HG03095 (cell line): ENCODE results near the gene CUEDC1.
"Not testable (repeated sequence)": the region's sequence is repeated elsewhere in the genome, so short reads cannot be mapped to it uniquely, and the experiment has no call there.

Experiments
- ATAC-seq: cut with Tn5 transposase; IDR thresholded peaks from one replicate; pipeline ENCODE4 v1.9.1; 2021; ENCODE audit warnings: moderate library complexity; ENCODE audit not compliant: unreplicated experiment

The CUEDC1 gene

DNA sequence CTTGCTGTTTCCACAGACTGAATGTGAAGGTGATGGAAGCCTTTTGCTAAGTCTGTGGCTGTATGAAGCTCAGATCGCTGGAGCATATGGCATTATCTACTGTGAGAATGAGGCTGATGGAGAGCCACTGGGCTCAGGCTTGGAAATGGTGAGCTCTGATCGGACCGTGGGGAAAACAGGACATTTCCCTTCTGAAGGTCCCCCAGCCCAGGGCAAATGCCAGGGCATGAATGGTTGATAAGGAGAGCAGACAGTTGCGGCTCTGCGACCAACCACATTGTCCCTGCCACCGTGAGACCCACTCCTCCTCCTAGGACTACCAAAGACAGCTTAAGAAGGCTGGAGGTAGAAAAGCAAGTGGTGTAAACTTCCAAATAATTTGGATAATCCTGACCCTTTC, 4.7 kb upstream of the CUEDC1 start:
- no peak for ATAC-seq

DNA sequence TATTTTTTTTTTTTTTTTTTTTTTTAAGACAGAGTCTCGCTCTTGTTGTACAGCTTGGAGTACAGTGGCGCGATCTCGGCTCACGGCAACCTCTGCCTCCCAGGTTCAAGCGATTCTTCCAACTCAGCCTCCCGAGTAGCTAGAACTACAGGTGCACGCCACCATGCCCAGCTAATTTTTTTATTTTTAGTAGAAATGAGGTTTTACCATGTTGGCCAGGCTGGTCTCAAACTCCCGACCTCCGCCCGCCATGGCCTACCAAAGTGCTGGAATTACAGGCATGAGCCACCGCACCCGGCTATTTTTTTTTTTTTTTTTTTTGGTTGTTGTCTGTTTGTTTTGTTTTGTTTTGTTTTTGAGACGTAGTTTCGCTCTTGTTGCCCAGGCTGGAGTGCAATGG, 3.2 kb upstream of the CUEDC1 start:
- ATAC-seq: not testable (repeated sequence)

DNA sequence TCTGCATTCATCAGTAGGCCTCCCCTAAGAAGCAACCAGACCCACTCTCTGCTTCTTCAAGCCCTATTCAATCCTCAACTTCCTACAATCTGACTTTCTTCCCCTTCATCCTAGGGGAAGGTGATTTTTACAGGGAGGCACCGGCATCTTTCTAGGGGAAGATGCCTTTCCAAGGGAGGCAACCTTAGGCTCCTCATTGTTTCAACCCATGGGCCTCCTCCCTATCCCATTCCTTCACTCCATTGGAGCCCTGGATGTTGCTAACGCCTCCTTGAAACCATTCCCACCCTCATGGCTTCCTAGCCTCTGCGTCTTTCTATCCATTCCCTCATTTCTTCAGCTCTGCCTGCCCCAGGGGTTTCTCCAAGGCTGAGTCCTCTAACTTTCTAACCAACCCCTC, 2.7 kb upstream of the CUEDC1 start:
- ATAC-seq: no peak

DNA sequence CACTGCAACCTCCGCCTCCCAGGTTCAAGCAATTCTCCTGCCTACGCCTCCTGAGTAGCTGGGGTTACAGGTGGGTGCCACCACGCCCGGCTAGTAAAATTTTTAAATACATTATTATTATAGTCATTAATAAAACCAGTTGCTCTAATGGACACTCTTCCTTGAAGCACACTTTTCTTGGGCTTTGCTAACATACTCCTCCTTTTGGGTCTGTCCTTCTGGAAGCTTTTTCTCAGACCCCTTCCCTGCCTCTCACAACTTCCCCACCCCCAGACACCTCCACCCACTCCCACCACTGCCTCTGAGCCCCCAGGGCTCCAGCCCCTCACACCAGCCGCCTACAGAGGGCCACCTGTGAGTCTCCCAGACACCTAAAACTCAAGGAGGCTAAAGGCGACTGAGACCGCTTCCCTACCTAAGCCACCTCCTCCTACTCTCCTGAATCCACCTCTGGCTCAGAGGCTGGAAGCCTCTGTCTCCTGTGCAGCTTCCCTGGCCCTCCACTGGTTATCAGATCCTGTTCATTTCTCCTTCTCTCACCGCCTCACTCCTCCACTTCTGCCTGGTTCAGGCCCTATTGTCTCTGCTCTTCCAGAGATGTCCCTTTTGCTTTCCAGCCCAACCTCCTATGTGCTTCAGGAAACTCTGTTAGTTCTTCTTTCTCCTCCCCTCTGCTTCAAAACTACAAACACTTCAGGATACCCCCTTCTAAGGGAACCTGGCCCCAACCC, 2.1 kb upstream of the CUEDC1 start:
- ATAC-seq: no peak

DNA sequence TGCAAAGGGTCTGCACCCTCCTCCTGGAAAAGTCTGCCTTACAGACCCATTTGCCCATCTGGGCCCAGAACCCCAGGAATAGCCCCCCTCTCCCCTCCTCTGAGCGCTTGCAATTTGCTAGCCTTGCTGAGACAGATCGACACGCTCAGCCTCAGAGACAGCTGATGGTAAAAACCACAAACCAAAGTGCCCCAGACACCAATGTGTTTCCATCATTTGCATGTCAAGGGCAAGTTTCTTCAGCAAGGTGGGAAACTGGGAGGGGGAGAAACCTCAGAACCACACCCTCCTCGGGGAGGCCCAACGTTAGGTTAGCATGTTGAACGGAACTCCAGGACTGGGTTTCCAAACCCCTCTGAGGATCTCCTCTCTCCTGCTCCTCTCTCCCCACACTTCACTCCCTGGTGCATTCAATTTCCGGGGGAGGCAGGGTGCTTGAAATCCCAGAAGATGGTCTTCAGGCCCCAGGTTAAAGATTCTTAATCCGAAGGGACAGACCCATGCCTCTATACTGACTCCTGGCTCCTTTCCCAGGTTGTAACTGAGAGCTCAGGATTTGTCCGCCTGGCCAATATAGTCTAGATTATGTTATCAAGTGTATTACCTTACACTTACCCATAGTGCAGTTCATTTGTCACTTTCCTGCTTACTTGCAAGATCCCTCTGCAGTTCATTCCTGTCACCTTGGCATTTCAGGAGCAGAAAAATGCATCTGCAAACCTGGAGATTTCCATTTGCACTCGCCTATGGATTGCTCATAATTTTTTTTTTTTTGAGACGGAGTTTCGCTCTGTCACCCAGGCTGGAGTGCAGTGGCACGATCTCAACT, 1.3 kb upstream of the CUEDC1 start:
- peak; percentile 65 for ATAC-seq

DNA sequence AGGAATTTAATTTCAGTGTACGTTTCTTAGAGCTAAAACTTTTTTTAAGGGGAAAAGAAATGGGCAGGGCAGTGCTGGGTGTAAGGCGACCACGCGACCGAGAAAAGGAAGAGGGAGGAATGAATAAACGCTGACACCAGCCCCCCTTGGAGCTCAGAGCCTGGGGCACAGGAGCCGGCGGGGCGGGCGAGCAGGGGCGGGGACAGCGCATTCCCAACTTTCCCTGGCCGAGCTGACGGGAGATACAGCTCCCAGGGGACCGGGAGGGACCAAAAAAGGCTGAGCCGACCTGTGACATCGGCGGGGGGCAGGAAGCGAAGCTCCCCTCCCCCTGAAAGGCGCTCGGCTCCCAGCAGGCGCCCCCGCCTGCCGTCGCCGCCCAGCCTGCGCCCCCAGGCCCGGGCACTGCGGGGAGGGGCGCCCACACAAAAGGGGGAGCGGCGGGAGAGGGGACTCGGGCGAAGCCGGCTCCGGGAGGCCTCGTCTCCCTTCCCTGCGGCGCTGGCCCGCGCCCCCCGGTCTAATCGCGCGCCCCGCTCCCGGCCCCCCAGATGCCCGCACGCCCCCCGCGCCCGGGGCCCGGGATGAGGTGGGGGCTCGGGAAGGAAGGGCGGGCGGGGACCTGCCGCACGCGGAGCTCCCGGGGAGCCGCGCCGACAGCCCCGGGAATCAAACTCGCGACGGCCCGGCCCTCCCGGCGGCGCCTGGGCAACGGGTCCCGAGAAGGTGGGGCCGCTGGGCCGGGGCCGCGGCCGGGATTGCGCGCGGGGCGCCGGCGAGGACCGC, 622 bp downstream of the CUEDC1 start:
- no peak for ATAC-seq

DNA sequence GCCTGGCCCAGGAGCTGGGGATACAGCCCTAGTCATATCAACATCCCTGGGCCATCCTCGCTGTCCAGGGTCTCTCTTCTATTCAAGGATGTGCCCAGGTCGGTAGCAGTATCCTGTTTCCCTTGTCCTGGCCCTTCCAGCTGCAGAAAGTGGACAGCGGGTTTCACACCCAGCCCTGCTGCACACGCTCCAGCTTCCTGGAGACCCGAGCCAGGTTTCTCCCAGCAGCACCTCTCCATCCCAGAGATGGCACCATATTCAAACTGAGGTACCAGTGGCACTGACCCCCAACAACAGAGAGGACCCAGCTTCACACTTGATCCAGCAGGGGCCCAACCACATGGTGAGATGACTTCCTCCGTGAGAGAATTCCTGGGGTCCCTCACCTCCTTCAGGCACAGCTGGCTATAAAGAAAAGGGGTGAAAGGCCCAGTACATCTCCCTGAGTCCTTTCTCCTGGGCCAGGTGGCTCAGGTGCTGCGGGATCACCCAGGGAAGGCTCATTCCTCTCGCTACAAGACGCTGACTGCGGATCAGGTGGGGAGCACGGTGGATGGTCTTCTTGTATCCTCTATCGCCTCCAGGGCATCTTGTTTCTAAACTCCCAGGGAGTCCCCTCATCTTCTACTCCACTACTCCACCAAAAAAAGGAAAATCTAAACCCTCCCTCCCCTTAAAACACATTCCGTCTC, 1.4 kb downstream of the CUEDC1 start:
- no peak for ATAC-seq

DNA sequence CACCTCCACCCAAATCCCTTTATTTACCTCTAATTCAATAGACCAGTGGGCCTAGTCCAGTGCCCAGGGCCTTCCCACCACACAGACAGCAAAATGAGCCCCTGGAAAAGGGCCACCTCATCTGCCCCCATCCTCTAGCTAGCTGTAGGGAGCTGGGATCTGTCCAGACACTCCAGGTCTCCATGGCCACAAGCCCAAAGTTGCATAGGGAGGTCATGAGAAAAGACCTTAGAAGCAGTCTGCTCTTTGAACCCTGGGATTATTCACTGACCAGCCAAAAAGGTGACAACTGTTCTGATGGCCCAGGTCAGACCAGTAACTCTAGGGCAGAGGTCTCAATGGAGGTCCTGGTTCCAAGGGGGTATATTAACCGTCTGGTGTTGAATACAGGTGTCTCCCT, 2.0 kb downstream of the CUEDC1 start:
- ATAC-seq: no peak

DNA sequence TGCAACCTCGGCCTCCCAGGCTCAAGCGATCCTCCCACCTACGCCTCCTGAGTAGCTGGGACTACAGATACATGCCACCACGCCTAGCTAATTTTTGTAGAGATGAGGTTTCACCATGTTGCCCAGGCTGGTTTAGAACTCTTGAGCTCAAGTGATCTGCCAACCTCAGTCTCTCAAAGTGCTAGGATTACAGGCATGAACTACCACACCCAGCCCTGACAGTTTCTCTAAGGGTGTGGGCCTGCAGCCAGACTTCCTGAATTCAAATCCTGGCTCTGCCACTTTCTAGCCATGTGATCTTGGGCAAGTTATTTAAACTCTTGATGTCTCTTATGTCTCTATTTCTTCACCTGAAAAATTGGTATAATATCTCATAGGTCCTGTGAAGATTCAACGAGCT, 5.6 kb downstream of the CUEDC1 start:
- ATAC-seq: no peak

DNA sequence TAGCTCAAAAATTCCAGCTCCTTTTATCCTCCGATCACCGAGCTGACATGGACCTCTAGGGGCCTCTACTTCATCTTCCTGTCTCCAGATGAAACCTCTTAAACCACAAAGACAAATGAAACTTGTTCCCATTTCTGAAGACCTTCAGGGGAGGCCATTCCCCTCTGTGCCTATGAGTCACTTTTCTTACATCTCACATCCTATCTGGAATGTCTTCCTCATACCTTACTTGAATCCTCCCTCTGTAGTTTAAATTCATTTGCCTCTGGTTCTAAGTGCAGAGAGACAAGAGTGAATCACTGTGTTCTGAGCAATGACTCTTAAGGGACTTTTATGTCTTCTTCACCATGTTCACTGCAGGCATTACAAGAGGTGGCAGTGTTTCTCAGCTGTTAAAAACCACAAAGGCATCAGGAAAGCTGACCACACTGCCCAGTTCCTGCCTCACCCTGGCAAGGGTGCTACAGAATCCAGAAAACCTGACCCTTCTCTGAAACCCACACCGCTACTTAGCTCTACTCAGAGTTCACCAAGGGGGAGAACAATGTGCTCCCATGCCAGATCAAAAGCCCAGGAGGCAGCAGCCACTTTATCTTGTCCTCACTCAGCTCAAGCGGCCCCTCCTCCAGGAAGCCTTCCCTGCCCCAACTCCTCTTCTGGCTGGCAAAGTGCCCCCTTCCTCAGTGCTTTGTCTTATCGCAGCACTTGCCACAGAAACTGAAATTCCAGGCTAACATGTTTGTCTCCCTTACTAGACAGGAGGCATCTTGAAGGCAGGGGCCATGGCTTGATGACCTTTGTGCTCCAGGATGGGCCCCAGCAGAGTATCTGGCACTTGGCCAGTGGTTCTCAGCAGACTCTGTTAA, 6.4 kb downstream of the CUEDC1 start:
- ATAC-seq: no peak

DNA sequence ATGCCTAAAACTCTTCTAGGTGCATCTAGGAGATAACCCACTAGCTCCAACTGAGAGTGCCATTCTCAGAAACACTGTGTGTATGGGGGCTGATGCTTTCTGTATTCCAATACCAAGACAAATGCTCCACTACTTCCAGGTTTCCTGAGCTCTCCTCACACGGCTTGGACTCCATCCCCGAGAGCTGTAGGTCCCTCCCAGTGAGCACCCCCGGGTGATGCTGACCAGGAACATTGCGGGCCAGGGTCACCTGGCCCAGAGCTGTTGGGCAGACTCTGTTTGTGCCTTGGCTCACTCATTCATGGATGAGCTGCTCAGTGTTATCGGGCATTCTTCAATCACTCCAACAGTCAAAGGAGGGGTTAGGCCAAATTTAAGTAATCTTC, 7.0 kb downstream of the CUEDC1 start:
- no peak for ATAC-seq

DNA sequence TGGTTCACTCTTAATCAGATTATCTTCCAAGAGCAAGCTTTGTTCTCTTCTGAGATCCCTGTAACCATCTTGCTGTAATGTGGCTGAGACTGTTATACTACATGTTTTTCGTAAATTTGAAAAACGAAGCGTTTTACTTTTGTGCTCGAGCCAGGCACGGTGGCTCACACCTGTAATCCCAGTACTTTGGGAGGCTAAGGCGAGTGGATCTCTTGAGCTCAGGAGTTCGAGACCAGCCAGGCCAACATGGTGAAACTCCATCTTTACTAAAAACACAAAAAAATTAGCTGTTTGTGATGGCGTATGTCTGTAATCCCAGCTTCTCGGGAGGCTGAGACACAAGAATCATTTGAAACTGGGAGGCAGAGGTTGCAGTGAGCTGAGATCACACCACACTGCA, 7.8 kb downstream of the CUEDC1 start:
- no peak for ATAC-seq

DNA sequence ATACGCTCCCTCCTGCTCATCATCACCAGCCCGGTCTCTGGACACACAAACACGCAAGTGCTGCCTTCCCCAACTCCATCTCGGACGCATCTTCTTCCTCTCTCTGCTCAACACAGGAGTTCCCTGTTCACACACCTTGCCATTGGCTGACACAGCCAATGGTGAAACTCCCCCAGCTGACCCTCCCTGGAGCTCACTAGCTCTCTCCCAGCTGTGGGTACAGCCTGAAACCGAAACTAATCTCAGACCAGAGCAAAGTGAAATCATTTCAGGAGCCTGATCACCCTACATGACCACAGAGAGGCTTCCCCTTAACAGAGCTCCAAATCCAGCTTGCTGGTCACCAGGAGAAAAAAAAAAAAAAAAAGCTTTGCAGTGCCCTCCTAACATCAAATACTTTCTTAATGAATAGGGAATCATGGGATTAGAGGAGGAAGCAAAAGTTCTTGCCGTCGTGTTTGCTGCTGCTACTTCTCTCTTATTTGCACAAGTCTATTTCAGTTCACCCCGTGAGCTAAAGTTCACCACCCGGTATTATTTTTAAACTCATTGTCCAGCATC, 8.3 kb downstream of the CUEDC1 start:
- ATAC-seq: peak; percentile 79

DNA sequence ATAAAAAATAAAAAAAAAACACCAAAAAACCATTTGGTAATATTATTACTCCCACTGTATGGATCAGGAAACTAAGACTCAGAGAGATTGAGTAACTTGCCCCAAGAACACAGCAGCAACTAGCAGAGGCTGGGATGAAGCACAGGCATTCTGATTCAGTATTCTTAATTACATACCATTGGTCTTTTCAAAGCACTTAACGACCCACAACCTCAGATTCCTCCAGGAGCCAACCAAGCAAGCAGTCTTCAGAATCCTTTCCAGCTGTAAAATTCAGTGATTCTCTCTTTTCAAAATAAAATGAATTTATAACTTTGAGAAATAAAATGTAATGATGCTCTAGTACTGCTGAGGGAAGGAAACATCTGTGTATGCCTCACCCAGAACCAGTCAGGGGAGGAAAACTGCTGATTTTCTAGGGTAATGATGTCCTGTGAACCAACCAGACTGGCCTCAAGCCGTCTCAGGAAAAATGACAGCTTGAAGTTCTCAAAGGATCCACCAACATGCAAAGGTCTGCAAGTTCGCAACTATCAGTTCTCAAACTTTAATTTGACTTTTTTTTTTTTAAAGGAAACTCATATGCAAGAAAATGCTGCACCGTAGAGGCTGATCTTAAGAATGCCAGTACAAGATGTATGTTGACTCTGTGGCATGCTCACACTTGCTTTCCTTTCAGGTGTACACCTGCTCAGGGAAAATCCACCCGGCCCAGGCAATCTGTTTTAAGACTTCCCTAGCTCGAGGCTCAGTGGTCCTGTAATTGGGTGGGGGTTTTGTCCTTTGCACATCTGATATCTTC, 9.0 kb downstream of the CUEDC1 start:
- peak; percentile 3 for ATAC-seq

DNA sequence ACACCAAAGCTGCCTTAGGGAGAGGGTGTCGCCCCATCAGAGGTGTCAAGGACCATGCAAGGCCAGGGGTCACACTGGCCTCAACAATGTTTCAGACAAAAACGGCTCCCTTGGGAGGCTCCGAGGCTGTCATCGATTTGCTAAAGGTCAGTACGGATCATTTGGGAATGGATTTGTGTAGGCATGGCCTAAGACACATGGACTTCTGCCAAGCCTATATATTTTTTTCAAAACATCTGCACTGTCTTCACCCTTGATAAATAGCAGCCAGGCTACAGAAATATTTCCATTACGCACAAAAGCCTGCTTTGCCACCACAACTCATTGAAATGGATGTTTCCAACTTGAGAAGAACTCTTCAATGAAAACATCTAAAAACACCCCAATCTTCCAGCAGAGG, 10.3 kb downstream of the CUEDC1 start:
- no peak for ATAC-seq

DNA sequence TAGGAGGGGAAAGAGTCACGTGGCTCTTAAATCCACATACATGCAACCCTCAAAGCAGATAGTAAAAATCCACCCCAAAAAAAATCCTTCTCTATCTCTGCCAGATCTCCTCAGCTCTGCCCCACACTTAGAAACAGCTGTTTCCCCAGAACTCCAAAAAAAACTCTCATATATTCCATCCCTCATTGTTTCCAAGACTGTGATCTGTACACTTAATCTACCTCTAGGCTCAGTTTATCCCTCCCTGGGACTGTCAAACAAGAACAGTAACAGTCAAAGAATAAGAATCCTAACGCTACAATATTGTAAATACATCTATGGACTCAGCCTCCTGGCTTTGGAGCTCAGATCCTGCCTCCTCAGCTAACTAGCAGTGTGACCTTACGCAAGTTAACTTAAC, 11.6 kb downstream of the CUEDC1 start:
- ATAC-seq: no peak

DNA sequence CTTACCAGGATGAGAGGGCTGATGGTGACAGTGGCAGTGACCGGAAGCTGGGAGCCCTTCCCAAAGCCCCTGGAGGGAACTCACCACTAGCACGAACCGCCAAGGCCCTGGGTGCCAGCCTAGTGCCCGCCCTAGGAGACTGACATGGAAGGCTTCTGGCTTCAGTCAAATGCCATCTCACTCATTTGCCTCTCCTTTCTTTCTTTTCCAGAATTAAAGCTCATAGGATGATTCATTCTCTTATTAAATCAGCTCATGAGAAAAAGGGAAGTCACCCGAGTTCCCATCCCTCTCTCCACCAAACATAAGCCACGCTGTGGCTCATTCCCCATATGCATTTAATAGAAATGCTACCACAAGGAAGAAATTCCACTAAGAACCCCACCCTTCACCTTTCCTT, 12.1 kb downstream of the CUEDC1 start:
- no peak for ATAC-seq

DNA sequence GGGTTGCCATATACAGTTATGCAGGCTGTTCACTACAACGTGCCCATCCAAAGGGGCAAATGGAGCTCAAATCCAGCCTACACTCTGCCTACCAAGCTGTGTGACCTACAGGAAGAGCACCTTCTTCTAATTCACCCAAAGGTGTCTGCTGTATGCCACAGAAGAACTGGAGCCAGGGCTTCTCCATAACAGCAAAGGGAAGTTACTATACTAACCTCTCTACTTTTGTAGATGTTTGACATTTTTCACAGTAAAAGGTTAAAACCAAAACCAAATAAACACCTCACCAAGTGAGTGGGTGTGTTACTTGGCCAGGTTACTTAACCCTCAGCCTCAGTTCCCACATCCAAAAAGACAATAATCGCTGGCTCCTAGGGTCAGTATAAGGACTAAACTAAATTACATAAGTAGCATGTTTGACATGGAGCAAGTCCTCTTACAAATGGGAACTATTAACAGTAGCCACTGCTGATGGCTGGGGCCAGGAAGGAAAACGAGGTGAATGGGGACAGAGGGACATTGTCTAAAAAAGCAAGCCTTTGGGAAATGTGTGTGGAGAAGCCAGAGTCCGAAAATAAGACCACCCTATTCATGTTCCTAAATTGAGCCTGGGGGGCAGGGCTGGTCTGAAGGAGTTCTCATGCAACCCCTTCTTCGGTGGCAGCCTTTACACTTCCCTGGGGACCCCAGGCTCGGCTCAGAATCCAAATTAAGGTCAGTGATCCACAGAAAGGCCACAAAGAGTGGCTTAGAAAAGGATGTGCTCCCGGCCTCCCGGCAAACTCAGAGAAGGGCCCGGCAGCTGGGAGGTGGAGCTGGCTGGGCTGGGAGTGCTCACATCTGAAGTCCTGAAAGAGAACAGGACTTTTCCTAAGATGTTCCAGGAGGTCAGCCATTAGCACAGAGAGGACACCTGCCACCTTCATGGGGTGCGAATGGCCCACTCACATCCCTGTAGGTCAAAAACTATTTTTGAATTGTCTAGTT, 13.5 kb downstream of the CUEDC1 start:
- no peak for ATAC-seq
